Lower leg skin (tissue), 4 donors: ENCODE data around the gene ACKR3. TPM values are rescaled to one million over a fixed set of nuclear protein-coding genes. Genes with fewer than 3 reads are reported as not detected.

ENCODE experiments used
- DNase-seq, 2 donors: peaks; one replicate each; pipeline ENCODE4 v3.0.0-alpha.2; 2019; ENCODE audit warnings: low spot score in 2 of 2
- H3K4me3 ChIP-seq: fragments of 200-600 bp; sonication (generic); 2 replicates; pipeline ENCODE4 v1.5.1; 2017; ENCODE audit warnings: mild to moderate bottlenecking, low read depth; ENCODE audit not compliant: poor library complexity, severe bottlenecking
- CTCF ChIP-seq, 3 donors: fragments of 450-650 bp; IDR thresholded peaks; one replicate each; pipeline ENCODE4 v1.5.1; 2016; ENCODE audit warnings: antibody characterized with exemption in 3 of 3, mild to moderate bottlenecking in 3 of 3, moderate library complexity in 2 of 3
- POLR2A ChIP-seq, 2 donors: fragments of 450-650 bp; IDR thresholded peaks; one replicate each; pipeline ENCODE4 v1.6.1; 2016 to 2017; ENCODE audit warnings: antibody characterized with exemption in 2 of 2, mild to moderate bottlenecking in 1 of 2, moderate library complexity in 1 of 2
- WGBS, 2 donors: methylation state at CpG; one replicate each; pipeline ENCODE4 v1.1.5; 2018; 5-methylcytosine and 5-hydroxymethylcytosine counted together
- intact Hi-C: fragments of 100-400 bp; cut with DNase I; formaldehyde crosslinking; loops from one replicate; pipeline ENCODE4 v1.15.0; 2023; ENCODE audit warnings: low total_unique reads
- total RNA-seq, 4 donors: library from RNA; depleted of rRNA; stranded (reverse); fragments of >200 nt; gene quantifications; one replicate each; pipeline ENCODE4 v1.1.0, GENCODE V29; 2016

The ACKR3 gene
- total RNA-seq, 4 donors from 2014 or later: 6.7 to 25.0 (median 16.7) TPM

- intact Hi-C loops: no loop called here
- TF ChIP-seq CTCF (IDR thresholded peaks at IDR 0.05) (no peak), POLR2A (IDR thresholded peaks at IDR 0.05) (no peak)
- WGBS, 2 donors: 81 to 83% methylated on average over 20 of the region's 20 CpGs
- DNase-seq: no peak
- no peak overlapping the region for H3K4me3 ChIP-seq
Measured at GRCh38 chr2:236604575-236605344, 35.1 kb downstream of the ACKR3 start.

GRCh38 chr2:236605345-236605734 lies 35.7 kb downstream of the ACKR3 start:
- intact Hi-C loops: no loop called here
- H3K4me3 ChIP-seq: no peak overlapping the region
- no peak for DNase-seq
- TF ChIP-seq POLR2A (IDR thresholded peaks at IDR 0.05): no peak
- TF ChIP-seq CTCF (IDR thresholded peaks at IDR 0.05): no peak
- WGBS, 2 donors: 89 to 93% methylated on average over 13 of the region's 13 CpGs

- intact Hi-C loops: no loop called here
- DNase-seq: no peak
- WGBS, 2 donors: 94 to 95% methylated on average over 10 of the region's 10 CpGs
- TF ChIP-seq POLR2A (IDR thresholded peaks at IDR 0.05) (no peak), CTCF (IDR thresholded peaks at IDR 0.05) (no peak)
- H3K4me3 ChIP-seq: no peak overlapping the region
Measured at GRCh38 chr2:236606023-236606422, 36.4 kb downstream of the ACKR3 start.

GRCh38 chr2:236607471-236608187 lies 38.0 kb downstream of the ACKR3 start:
- DNase-seq: no peak

GRCh38 chr2:236608188-236608525 lies 38.5 kb downstream of the ACKR3 start:
- WGBS, 2 donors: 70 to 76% methylated on average over 3 of the region's 3 CpGs
- intact Hi-C loops: no loop called here
- no peak overlapping the region for H3K4me3 ChIP-seq
- DNase-seq: no peak
- TF ChIP-seq CTCF (IDR thresholded peaks at IDR 0.05) (no peak), POLR2A (IDR thresholded peaks at IDR 0.05) (no peak)

More at GRCh38 chr2:236607471-236608187, 38.0 kb downstream of the ACKR3 start:
- no peak for TF ChIP-seq CTCF (IDR thresholded peaks at IDR 0.05)
- TF ChIP-seq POLR2A (IDR thresholded peaks at IDR 0.05): no peak
- WGBS, 2 donors: 74 to 77% methylated on average over 9 of the region's 9 CpGs
- H3K4me3 ChIP-seq: no peak overlapping the region
- intact Hi-C loops: no loop called here
